Measurements from ENCODE around the gene FAM240B. TPM values are rescaled to one million over a fixed set of nuclear protein-coding genes. Genes with fewer than 3 reads are reported as not detected.

Gene FAM240B
- total and polyA plus RNA-seq, 2 experiments from 2014 or later, result not detected

DNA sequence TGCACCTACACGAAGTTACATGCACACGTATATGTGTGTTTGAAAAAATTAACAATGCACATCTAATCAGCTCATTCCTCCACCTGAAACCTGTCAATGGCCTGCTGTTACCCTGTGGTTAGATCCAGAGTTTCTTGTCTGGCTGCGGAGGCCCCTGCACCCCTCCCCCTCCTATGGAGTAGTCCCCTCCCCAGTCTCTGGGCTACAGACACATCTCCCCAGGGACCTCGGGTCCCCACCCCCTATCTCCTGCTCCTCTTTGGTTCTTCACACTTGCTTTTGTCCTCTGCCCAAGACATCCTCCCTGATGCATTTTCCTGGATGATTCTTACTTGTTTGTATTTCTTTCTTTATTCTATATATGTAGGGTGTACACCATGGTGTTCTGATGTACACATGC is 27.2 kb downstream of the FAM240B start:
- DNase-seq (ENCODE audit: low spot score), result no peak

DNA sequence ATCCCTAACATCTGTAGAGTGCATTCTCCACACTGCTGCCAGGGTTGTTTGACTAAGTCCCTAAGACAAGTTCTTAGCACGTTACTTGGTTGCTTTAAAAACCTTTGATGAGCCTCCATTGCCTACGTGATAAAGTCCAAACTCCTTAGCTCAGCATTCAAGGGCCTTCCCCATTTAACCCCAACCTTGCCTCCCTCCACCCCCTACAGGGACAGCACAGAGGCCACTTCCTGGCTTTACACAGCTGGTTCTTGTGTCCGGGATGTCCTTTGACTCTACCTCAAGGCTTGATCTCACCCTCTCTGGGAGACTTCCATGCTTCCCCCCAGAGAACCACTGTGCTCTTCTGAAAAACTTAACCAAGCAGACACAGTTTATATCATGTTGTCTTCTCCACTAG is 29.4 kb downstream of the FAM240B start:
- Histone ChIP-seq H4K20me1 (ENCODE audit: insufficient read depth, poor library complexity, severe bottlenecking) (no peaks in the 10 kb centered on the region), H3K4me3 (no peak overlapping the region), H3K9me2 (replicated peaks; ENCODE audit: insufficient read depth) (no peaks in the 10 kb centered on the region), H3K27ac (peak overlapping the region; percentile 78), H3K9me3 (ENCODE audit: low read depth) (no peaks in the 10 kb centered on the region), H3K4me1 (ENCODE audit: insufficient read depth) (peaks cover 23% of the 10 kb centered on the region), H3K27me3 (no peaks in the 10 kb centered on the region), H3K4me2 (peak overlapping the region; percentile 26), H2AFZ (no peak overlapping the region), H3K79me2 (no peaks in the 10 kb centered on the region), H3K36me3 (replicated peaks; ENCODE audit: insufficient read depth, low read depth) (no peaks in the 10 kb centered on the region)
- WGBS (ENCODE audit: low lambda C conversion rate, missing lambda C conversion rate), result 57% methylated on average over 3 of the region's 3 CpGs
- no peak for TF ChIP-seq EZH2phosphoT487 (IDR thresholded peaks at IDR 0.05; ENCODE audit: low read depth, severe bottlenecking, unreplicated experiment)
- TF ChIP-seq, protein P1, sequence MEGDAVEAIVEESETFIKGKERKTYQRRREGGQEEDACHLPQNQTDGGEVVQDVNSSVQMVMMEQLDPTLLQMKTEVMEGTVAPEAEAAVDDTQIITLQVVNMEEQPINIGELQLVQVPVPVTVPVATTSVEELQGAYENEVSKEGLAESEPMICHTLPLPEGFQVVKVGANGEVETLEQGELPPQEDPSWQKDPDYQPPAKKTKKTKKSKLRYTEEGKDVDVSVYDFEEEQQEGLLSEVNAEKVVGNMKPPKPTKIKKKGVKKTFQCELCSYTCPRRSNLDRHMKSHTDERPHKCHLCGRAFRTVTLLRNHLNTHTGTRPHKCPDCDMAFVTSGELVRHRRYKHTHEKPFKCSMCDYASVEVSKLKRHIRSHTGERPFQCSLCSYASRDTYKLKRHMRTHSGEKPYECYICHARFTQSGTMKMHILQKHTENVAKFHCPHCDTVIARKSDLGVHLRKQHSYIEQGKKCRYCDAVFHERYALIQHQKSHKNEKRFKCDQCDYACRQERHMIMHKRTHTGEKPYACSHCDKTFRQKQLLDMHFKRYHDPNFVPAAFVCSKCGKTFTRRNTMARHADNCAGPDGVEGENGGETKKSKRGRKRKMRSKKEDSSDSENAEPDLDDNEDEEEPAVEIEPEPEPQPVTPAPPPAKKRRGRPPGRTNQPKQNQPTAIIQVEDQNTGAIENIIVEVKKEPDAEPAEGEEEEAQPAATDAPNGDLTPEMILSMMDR (IDR thresholded peaks at IDR 0.05; ENCODE audit: poor library complexity), result no peak
- no peak for TF ChIP-seq EZH2 (IDR thresholded peaks at IDR 0.05; ENCODE audit: borderline replicate concordance)
- peak; percentile 22 for DNase-seq (ENCODE audit: low spot score)

More for the DNA sequence above, 27.2 kb downstream of the FAM240B start:
- H3K4me2 ChIP-seq, result no peak overlapping the region
- H3K79me2 ChIP-seq, result no peaks in the 10 kb centered on the region
- H4K20me1 ChIP-seq (ENCODE audit: insufficient read depth, poor library complexity, severe bottlenecking), result no peaks in the 10 kb centered on the region
- TF ChIP-seq, protein P1 (IDR thresholded peaks at IDR 0.05; ENCODE audit: poor library complexity), result no peak
- TF ChIP-seq EZH2 (IDR thresholded peaks at IDR 0.05; ENCODE audit: borderline replicate concordance) (no peak), EZH2phosphoT487 (IDR thresholded peaks at IDR 0.05; ENCODE audit: low read depth, severe bottlenecking, unreplicated experiment) (no peak)
- peaks cover 13% of the 10 kb centered on the region for H3K4me1 ChIP-seq (ENCODE audit: insufficient read depth)
- no peaks in the 10 kb centered on the region for H3K36me3 ChIP-seq (replicated peaks; ENCODE audit: insufficient read depth, low read depth)
- WGBS (ENCODE audit: low lambda C conversion rate, missing lambda C conversion rate), result 71% methylated on average over 4 of the region's 4 CpGs
- no peak overlapping the region for H3K4me3 ChIP-seq
- H3K27me3 ChIP-seq, result no peaks in the 10 kb centered on the region
- no peaks in the 10 kb centered on the region for H3K9me3 ChIP-seq (ENCODE audit: low read depth)
- no peaks in the 10 kb centered on the region for H3K9me2 ChIP-seq (replicated peaks; ENCODE audit: insufficient read depth)
- no peak overlapping the region for H2AFZ ChIP-seq
- H3K27ac ChIP-seq, result no peak overlapping the region

DNA sequence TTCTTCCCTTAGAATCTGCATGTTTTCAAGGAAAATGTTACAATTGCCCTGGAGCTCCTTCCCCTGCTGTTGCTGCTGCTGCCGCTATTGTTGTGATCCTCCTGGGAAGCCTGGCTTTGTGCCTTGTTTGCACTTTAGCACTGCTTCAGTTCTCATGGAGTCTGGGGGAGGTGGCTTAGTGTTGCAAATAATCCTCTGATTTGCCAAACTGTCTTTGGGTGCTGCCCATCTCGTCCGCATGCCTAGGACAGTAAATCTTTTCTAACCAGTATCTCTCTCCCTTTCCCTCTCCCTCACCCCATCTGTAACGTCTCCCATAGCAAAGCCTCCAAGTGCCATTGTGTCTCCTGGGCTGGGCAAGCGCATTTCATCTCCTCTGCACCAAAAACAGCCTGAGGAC is 30.3 kb downstream of the FAM240B start:
- TF ChIP-seq EZH2phosphoT487 (IDR thresholded peaks at IDR 0.05; ENCODE audit: low read depth, severe bottlenecking, unreplicated experiment) (no peak), EZH2 (IDR thresholded peaks at IDR 0.05; ENCODE audit: borderline replicate concordance) (no peak)
- TF ChIP-seq, protein P1 (IDR thresholded peaks at IDR 0.05; ENCODE audit: poor library complexity), result no peak
- no peak overlapping the region for H2AFZ ChIP-seq
- no peaks in the 10 kb centered on the region for H3K9me3 ChIP-seq (ENCODE audit: low read depth)
- WGBS (ENCODE audit: low lambda C conversion rate, missing lambda C conversion rate), result 15% methylated on average over 5 of the region's 5 CpGs
- peak; percentile 66 for DNase-seq (ENCODE audit: low spot score)
- H4K20me1 ChIP-seq (ENCODE audit: insufficient read depth, poor library complexity, severe bottlenecking), result no peaks in the 10 kb centered on the region
- peak overlapping the region; percentile 78 for H3K27ac ChIP-seq
- H3K9me2 ChIP-seq (replicated peaks; ENCODE audit: insufficient read depth), result no peaks in the 10 kb centered on the region
- H3K4me2 ChIP-seq, result peak overlapping the region; percentile 28
- H3K79me2 ChIP-seq, result no peaks in the 10 kb centered on the region
- no peak overlapping the region for H3K4me3 ChIP-seq
- peaks cover 23% of the 10 kb centered on the region for H3K4me1 ChIP-seq (ENCODE audit: insufficient read depth)
- H3K27me3 ChIP-seq, result no peaks in the 10 kb centered on the region
- H3K36me3 ChIP-seq (replicated peaks; ENCODE audit: insufficient read depth, low read depth), result no peaks in the 10 kb centered on the region

DNA sequence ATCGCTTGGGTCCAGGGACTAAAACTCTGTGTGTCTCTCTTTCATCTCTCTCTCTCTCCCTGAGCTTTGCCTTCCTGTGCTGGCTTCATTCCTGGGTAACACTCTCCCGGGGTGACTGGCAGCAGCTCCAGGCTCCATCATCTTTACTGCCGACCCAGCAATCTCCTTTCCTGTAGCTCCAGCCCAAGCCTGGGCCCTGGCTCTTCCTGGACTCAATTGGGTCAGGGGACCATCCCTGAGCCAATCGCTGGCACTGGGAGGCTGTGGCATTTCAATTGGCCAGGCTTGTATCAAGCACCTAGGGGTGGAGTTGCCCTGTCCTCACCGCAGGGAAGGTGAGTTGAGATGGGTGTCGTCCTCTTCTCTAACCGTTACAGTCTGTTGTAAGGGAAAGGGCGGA is 31.9 kb downstream of the FAM240B start:
- Histone ChIP-seq H3K4me3 (no peak overlapping the region), H3K27me3 (no peaks in the 10 kb centered on the region), H2AFZ (peak overlapping the region; percentile 37), H3K9me2 (replicated peaks; ENCODE audit: insufficient read depth) (no peaks in the 10 kb centered on the region), H3K9me3 (ENCODE audit: low read depth) (no peaks in the 10 kb centered on the region), H3K27ac (peak overlapping the region; percentile 25), H3K79me2 (no peaks in the 10 kb centered on the region), H4K20me1 (ENCODE audit: insufficient read depth, poor library complexity, severe bottlenecking) (no peaks in the 10 kb centered on the region), H3K4me1 (ENCODE audit: insufficient read depth) (peaks cover 27% of the 10 kb centered on the region), H3K36me3 (replicated peaks; ENCODE audit: insufficient read depth, low read depth) (no peaks in the 10 kb centered on the region), H3K4me2 (peak overlapping the region; percentile 39)
- 81% methylated on average over 8 of the region's 8 CpGs for WGBS (ENCODE audit: low lambda C conversion rate, missing lambda C conversion rate)
- DNase-seq (ENCODE audit: low spot score), result no peak
- TF ChIP-seq EZH2 (IDR thresholded peaks at IDR 0.05; ENCODE audit: borderline replicate concordance) (no peak), EZH2phosphoT487 (IDR thresholded peaks at IDR 0.05; ENCODE audit: low read depth, severe bottlenecking, unreplicated experiment) (no peak)
- TF ChIP-seq, protein P1 (IDR thresholded peaks at IDR 0.05; ENCODE audit: poor library complexity), result no peak

All from hepatocyte (in vitro differentiated cells).